GM13977 (cell line): Measurements from ENCODE around the gene MPZL2.

Experiments
- DNase-seq: peaks from one replicate; pipeline ENCODE4 v3.0.0; 2012; ENCODE audit warnings: low spot score
- CTCF ChIP-seq: IDR thresholded peaks from 2 replicates; pipeline ENCODE4 v1.5.1; 2012; ENCODE audit warnings: mild to moderate bottlenecking, control low read depth; ENCODE audit not compliant: insufficient read depth; ENCODE audit errors: extremely low read depth, missing control alignments
- in situ Hi-C: fragments of 300-500 bp; cut with MboI; formaldehyde crosslinking; loops from one replicate; pipeline ENCODE4 v1.12.0; 2022; ENCODE audit warnings: low sequenced_read_pairs, low pct_unique_long_range_greater_than_20kb, mixed read lengths, inconsistent platforms; ENCODE audit not compliant: unreplicated experiment

Gene MPZL2

GRCh38 chr11:118245936-118246562 is 18.0 kb downstream of the MPZL2 start:
- in situ Hi-C loops, result no loop called here
- no peak for DNase-seq
- TF ChIP-seq CTCF, result no peak

- in situ Hi-C loops, result no loop called here
- DNase-seq, result no peak
- TF ChIP-seq CTCF, result no peak
Measured at GRCh38 chr11:118243993-118244762, 19.9 kb downstream of the MPZL2 start.

GRCh38 chr11:118243161-118243560 is 20.9 kb downstream of the MPZL2 start:
- in situ Hi-C loops, result no loop called here
- no peak for DNase-seq
- no peak for TF ChIP-seq CTCF

- DNase-seq, result no peak
- TF ChIP-seq CTCF, result no peak
- in situ Hi-C loops, result no loop called here
Measured at GRCh38 chr11:118241764-118242098, 22.4 kb downstream of the MPZL2 start.

- peak; percentile 43 for DNase-seq
- TF ChIP-seq CTCF, result no peak
- in situ Hi-C loops, result no loop called here
Measured at GRCh38 chr11:118240999-118241763, 22.9 kb downstream of the MPZL2 start.

GRCh38 chr11:118239509-118240205 is 24.4 kb downstream of the MPZL2 start:
- DNase-seq, result no peak
- TF ChIP-seq CTCF, result no peak
- in situ Hi-C loops, result no loop called here
